HepG2 (cell line): ENCODE data around the gene TBX15. TPM values are rescaled to one million over a fixed set of nuclear protein-coding genes. Genes with fewer than 3 reads are reported as not detected.

Source experiments
- AKNA ChIP-seq: sonication (generic); formaldehyde crosslinking; IDR thresholded peaks from 2 replicates; pipeline ENCODE4 v1.4.0; 2020; ENCODE audit warnings: missing genetic modification reagents, borderline replicate concordance
- ATF3 ChIP-seq: sonication (generic); formaldehyde crosslinking; IDR thresholded peaks from 2 replicates; pipeline ENCODE4 v1.4.0; 2020; ENCODE audit warnings: missing genetic modification reagents
- DBP ChIP-seq: sonication (generic); formaldehyde crosslinking; IDR thresholded peaks from 2 replicates; pipeline ENCODE4 v1.4.0; 2020; ENCODE audit warnings: missing genetic modification reagents; ENCODE audit errors: not compliant biosample characterization
- DR1 ChIP-seq: sonication (generic); formaldehyde crosslinking; IDR thresholded peaks from 2 replicates; pipeline ENCODE4 v1.8.0; 2021; ENCODE audit warnings: mild to moderate bottlenecking, missing genetic modification reagents, inconsistent platforms
- EP300 ChIP-seq, 3 experiments: sonication (generic) in 1 of 3; formaldehyde crosslinking in 1 of 3; IDR thresholded peaks; 2 replicates each; pipeline versions ENCODE4 v1.5.1 to v1.6.1; 2011 to 2020; ENCODE audit warnings: low read depth in 2 of 3, low read length in 2 of 3, borderline replicate concordance in 1 of 3, improper control_type of control experiment in 1 of 3, mild to moderate bottlenecking in 1 of 3, missing genetic modification reagents in 1 of 3, moderate library complexity in 1 of 3
- FOXA3 ChIP-seq: IDR thresholded peaks from 2 replicates; pipeline ENCODE4 v1.6.1; 2016; ENCODE audit warnings: missing genetic modification reagents, missing compliant biosample characterization
- HIVEP1 ChIP-seq: sonication (generic); formaldehyde crosslinking; IDR thresholded peaks from 2 replicates; pipeline ENCODE4 v1.4.0; 2020; ENCODE audit warnings: mild to moderate bottlenecking, missing genetic modification reagents
- MAFK ChIP-seq, 2 experiments: IDR thresholded peaks in 1 of 2; conservative IDR thresholded peaks in 1 of 2; 2 replicates each; pipeline ENCODE4 v1.6.1; 2011; ENCODE audit warnings: improper control_type of control experiment in 2 of 2, low read length in 2 of 2
- MATR3 ChIP-seq: sonication (generic); formaldehyde crosslinking; IDR thresholded peaks from 2 replicates; pipeline ENCODE4 v1.4.0; 2020; ENCODE audit warnings: missing genetic modification reagents
- RAD51 ChIP-seq: fragments of 450-650 bp; IDR thresholded peaks from 2 replicates; pipeline ENCODE4 v1.6.1; 2016; ENCODE audit warnings: borderline replicate concordance
- RBM39 ChIP-seq: fragments of 200-400 bp; formaldehyde crosslinking; IDR thresholded peaks from one replicate; pipeline ENCODE4 v1.6.1; 2018; ENCODE audit warnings: antibody characterized with exemption, mild to moderate bottlenecking, low read depth, low read length; ENCODE audit not compliant: poor library complexity, severe bottlenecking
- SAFB2 ChIP-seq: sonication (generic); formaldehyde crosslinking; IDR thresholded peaks from 2 replicates; pipeline ENCODE4 v1.5.1; 2020; ENCODE audit warnings: missing genetic modification reagents, low read depth, mild to moderate bottlenecking, borderline replicate concordance
- SCMH1 ChIP-seq: sonication (generic); formaldehyde crosslinking; IDR thresholded peaks from 2 replicates; pipeline ENCODE4 v1.9.0; 2021; ENCODE audit warnings: missing genetic modification reagents, mild to moderate bottlenecking, borderline replicate concordance
- TCF7L2 ChIP-seq: IDR thresholded peaks from 2 replicates; pipeline ENCODE4 v1.6.1; 2011; ENCODE audit warnings: mild to moderate bottlenecking, low read depth, low read length, moderate library complexity
- THAP11 ChIP-seq: IDR thresholded peaks from 2 replicates; pipeline ENCODE4 v1.6.1; 2016; ENCODE audit warnings: missing biosample characterization, missing genetic modification reagents
- XRCC5 ChIP-seq: fragments of 200-400 bp; formaldehyde crosslinking; optimal IDR thresholded peaks from 2 replicates; pipeline ENCODE3; 2017; ENCODE audit warnings: mild to moderate bottlenecking, low read length
- ZFP62 ChIP-seq: sonication (generic); formaldehyde crosslinking; IDR thresholded peaks from 2 replicates; pipeline ENCODE4 v1.4.0; 2020; ENCODE audit warnings: missing genetic modification reagents
- ZIK1 ChIP-seq: sonication (generic); formaldehyde crosslinking; IDR thresholded peaks from 2 replicates; pipeline ENCODE4 v1.5.0; 2020; ENCODE audit warnings: mild to moderate bottlenecking, low read depth, missing genetic modification reagents, borderline replicate concordance
- ZNF143 ChIP-seq: sonication (generic); formaldehyde crosslinking; IDR thresholded peaks from 2 replicates; pipeline ENCODE4 v1.4.0; 2020; ENCODE audit warnings: missing genetic modification reagents
- ZNF234 ChIP-seq: sonication (generic); formaldehyde crosslinking; conservative IDR thresholded peaks from 2 replicates; pipeline ENCODE4 v1.5.1; 2020; ENCODE audit warnings: mild to moderate bottlenecking, missing genetic modification reagents
- ZNF580 ChIP-seq: IDR thresholded peaks from 2 replicates; pipeline ENCODE4 v1.6.1; 2016; ENCODE audit warnings: low read depth, borderline replicate concordance
- ZNF720 ChIP-seq: sonication (generic); formaldehyde crosslinking; IDR thresholded peaks from 2 replicates; pipeline ENCODE4 v1.4.0; 2020; ENCODE audit warnings: missing genetic modification reagents
- ZSCAN21 ChIP-seq: sonication (generic); formaldehyde crosslinking; IDR thresholded peaks from 2 replicates; pipeline ENCODE4 v1.8.0; 2022; ENCODE audit warnings: mild to moderate bottlenecking, missing genetic modification reagents, moderate library complexity, borderline replicate concordance
- polyA plus RNA-seq, 8 experiments: library from polyadenylated mRNA; depleted of rRNA in 3 of 8; stranded (reverse) in 7 of 8; unstranded in 1 of 8; fragments of >200 nt; fragmentation: Illumina TruSeq in 4 of 8; extraction: Trizol in 4 of 8; gene quantifications; 2 replicates each; pipeline versions ENCODE4 v1.2.1 to v1.2.3, GENCODE V29; 2011 to 2016; ENCODE audit warnings: low read depth in 4 of 8, missing spikeins in 1 of 8, mixed read lengths in 1 of 8; ENCODE audit not compliant: insufficient read depth in 1 of 8
- total RNA-seq, 5 experiments: library from RNA; depleted of rRNA; stranded (reverse); fragments of >200 nt; fragmentation: Illumina TruSeq; extraction: Trizol; gene quantifications; 2 replicates each; pipeline ENCODE4 v1.2.3, GENCODE V29; 2016; ENCODE audit warnings: low read depth in 1 of 5

Gene TBX15
- total and polyA plus RNA-seq, 2 of the 13 experiments (the other 11 are each of a cell fraction or from before 2014, with no cell fraction given) = 0.42 to 1.9 TPM

- TF ChIP-seq ZNF580 (0 out of 2 replicates have a peak, but pooled peaks have one; percentile 47), EP300 (IDR thresholded peaks at IDR 0.05; ENCODE audit: low read depth in 2 of 2, low read length in 2 of 2) (peak; percentile 71 to 96; a peak in 3 of 4 replicates), EP300 (CRISPR knock-in tag; IDR thresholded peaks at IDR 0.05; ENCODE audit: borderline replicate concordance) (peak; percentile 97), DBP (CRISPR knock-in tag) (no peak), DR1 (CRISPR knock-in tag) (no peak), ZIK1 (CRISPR knock-in tag) (no peak), MAFK (conservative IDR thresholded peaks at IDR 0.05 in 1 of 2, IDR thresholded peaks at IDR 0.05 in 1 of 2; ENCODE audit: low read length in 2 of 2) (no peak), TCF7L2 (no peak), ZFP62 (no peak), THAP11 (peak; percentile 86), HIVEP1 (CRISPR knock-in tag) (no peak), RBM39 (no peak), ZNF720 (no peak), SCMH1 (CRISPR knock-in tag) (no peak), RAD51 (no peak), XRCC5 (peak; percentile 32), MATR3 (CRISPR knock-in tag) (no peak), AKNA (CRISPR knock-in tag) (no peak), ZNF143 (CRISPR knock-in tag) (no peak), ATF3 (CRISPR knock-in tag) (peak; percentile 97), ZSCAN21 (peak; percentile 50; the same call in 1 of the 2 replicates), ZNF234 (no peak), SAFB2 (CRISPR knock-in tag) (no peak), FOXA3 (CRISPR knock-in tag) (peak; percentile 97)
Measured at GRCh38 chr1:118963456-118964430, 24.4 kb downstream of the TBX15 start (continued).
